GM19025 (cell line): ENCODE measurements around the gene OGFOD3.
"Not testable (repeated sequence)": the region's sequence is repeated elsewhere in the genome, so short reads cannot be mapped to it uniquely, and the experiment has no call there.

ENCODE experiments used
- ATAC-seq: cut with Tn5 transposase; IDR thresholded peaks from one replicate; pipeline ENCODE4 v1.9.1; 2021; ENCODE audit warnings: mild to moderate bottlenecking, low read depth, moderate library complexity; ENCODE audit not compliant: unreplicated experiment

The OGFOD3 gene

DNA sequence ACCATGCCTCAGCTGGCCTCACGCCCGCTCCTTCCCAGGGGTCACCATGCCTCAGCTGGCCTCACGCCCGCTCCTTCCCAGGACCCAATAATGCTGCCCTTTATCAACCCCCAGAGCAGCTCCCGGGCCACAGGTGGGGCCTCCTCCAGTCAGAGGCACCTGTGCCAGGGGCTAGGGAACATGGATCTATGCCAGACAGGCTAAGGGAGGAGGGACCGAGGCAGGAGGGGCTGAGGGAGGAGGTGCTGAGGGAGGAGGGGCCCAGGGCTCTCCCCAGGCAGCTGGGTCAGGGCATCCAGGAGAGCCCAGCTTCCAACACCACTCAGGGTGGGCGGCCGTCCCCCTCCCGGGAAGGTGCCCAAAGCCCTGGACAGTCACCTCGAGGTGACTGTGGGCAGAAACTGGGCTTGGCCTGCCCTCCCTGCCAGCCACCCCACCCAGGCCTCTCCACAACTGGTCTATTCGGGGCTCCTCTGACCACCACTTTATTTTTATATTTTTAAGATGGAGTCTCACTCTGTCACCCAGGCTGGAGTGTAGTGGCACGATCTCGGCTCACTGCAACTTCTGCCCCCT, 27.4 kb downstream of the OGFOD3 start:
- ATAC-seq = no peak

DNA sequence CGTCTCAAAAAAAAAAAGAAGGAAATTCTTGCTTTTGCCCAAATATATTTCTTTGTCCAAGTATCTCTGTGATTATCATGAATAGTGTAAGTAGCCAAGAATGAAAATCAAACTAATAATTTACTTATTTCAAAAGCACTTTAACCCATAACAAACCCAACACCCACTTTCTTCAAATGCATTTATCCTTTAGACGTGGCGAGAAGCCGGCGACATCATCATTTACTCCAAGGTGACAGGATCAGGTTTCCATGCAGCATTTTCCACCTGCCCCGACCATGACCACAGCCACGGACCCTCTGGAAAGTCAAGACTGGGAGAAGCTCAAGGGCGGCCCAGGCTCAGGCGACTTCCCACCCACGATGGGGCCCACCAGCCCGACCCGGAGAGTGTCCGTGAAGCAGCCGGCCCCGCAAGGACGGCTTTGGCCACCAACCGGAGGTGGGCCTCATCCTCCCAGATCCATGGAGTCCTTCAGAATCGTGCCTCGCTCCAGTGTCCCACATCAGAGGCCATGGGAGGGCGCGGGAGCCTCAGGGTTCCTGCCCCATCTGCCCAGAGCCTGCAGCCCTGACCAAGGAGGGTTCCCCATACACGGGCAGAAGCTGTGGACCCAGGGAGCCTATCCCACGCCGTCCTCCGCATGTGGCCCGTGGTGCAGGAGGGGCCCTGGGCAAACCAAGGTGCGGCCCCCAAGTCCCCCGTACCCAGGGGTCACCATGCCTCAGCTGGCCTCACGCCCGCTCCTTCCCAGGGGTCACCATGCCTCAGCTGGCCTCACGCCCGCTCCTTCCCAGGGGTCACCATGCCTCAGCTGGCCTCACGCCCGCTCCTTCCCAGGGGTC, 28.1 kb downstream of the OGFOD3 start:
- no peak for ATAC-seq

DNA sequence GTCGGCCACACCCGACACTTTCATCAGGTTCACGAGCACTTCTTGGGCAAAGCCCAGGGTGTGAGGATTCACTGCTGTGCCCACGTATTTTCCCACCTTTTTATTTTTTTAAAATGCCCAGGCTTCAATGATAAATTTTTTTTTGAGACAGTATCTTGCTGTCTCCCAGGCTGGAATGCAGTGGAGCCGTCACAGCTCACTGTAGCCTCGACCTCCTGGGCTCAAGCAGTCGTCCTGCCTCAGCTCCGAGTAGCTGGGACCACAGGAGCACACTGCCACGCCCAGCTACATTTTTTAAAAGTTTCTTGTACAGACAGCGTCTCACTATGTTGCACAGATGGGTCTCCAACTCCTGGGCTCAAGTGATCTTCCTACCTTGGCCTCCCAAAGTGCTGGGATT, 29.0 kb downstream of the OGFOD3 start:
- ATAC-seq = no peak

DNA sequence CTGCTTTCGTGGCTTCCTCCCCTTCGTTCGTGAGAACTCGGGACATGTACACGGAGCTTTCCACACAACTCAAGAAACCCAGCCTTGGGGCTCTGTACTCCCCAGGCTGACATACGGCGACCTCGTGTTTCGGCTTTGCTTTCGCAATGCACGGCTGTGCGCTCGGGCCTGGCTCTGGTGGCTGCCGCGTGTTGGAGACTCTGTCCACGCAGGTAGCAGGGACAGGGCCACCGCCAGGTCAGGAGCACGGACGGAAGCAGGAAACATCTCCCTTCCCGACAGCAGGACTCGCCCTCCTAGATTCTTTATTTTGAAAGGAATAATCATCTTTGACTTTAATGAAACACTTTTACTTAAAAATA, 29.5 kb downstream of the OGFOD3 start:
- no peak for ATAC-seq

DNA sequence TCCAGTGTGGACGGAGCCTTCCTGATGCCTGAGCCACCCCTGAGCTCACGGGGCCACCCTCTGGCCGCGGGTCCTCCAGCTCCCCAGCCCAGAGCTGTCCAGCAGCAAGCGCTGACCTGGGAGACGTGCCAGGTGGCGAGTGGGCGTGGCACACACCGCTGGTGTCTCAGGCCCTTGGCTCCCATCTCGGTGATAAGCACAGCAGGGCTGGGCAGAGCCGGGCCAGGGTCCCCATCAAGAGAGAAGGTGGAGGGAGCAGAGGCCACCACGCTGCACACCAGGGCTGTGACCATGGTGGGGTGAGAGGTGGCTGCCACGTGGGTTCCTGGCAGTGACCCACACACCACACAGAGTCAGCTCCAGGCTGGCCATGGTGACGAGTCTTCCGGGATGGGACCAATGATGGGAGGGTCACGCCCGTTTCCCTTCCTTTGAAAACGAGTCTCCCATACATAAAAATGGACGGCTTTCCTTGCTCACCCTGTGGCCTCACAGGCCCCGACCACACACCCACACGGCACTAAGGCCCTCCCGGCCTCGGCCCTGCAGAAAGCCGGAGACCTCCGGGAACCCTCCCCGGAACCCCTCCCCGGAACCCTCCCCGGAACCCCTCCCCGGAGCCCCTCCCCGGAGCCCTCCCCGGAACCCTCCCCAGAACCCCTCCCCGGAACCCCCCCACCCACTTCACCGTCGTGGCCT, 30.0 kb downstream of the OGFOD3 start:
- ATAC-seq = no peak

DNA sequence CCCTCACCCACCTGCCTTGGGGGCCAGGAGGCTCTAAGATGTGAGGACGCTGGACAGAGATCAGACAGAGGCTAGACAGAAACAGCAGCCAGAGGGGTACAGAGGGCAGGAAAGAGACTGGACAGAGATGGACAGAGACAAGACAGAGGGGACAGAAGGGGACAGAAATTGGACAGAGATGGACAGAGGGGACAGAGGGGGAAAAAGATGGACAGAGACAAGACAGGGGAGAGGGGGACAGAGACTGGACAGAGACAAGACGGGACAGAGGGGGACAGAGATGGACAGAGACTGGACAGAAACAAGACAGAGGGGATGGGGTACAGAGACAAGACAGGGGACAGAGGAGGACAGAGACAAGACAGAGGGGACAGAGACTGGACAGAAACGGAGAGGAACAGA, 30.7 kb downstream of the OGFOD3 start:
- no peak for ATAC-seq

DNA sequence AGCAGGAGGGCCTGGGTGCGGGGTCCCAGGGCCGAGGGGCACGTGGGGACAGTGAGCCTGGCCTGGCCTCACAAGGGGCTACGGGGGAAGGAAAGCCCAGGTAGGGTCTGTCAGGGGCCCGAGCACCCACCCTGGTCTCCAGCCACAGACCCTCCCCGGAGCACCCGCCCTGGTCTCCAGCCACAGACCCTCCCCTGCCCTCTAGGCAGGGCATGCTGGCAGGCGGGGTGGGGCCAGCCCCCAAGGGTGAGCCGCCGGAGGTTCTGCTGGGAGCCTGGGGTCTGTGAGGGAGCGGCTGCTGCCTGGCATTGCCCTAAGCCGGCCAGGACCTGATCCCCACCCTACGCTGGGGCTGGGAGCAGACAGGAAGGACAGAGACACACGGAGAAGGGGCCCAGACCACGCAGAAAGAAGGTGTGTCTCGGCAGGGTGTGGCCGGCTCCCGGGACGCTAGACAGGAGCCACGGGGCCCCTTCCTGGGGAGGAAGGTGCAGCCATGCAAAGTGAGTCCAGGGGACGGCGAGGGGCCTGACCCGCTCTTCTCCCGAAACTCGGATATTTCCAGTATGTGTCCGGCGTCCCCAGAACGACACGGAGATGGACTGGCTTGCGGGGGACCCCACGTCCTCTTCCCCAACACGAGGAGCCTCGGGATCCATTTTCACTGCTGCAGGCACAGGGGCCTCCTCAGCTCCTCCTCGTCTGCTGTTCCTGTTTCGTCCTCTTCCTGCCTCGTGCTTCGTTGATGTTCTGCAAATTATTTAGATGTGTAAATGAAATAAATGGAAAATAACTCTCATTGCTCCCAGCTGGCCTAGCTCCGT, 31.3 kb downstream of the OGFOD3 start:
- no peak for ATAC-seq

DNA sequence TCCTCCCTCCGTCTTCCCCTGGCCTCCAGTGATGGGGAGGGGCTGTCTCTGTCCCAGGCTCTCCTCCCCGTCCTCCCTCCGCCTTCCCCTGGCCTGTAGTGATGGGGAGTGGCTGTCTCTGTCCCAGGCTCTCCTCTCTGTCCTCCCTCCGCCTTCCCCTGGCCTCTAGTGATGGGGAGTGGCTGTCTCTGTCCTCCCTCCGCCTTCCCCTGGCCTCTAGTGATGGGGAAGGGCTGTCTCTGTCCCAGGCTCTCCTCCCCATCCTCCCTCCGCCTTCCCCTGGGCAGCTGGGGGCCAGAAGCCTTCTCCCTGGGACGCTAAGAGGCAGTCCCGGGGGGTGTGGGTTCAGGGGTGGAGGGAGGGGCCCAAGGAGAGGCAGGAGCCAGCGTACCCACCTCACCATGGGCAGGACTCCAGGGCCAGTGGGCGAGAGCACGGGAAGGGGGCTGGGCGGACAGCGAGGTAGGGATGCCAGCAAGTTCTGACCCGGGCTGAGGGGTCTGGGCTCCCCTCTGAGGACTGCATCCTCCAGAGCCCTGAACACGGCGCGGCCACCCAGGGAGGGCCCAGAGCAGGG, 32.0 kb downstream of the OGFOD3 start:
- ATAC-seq = no peak

DNA sequence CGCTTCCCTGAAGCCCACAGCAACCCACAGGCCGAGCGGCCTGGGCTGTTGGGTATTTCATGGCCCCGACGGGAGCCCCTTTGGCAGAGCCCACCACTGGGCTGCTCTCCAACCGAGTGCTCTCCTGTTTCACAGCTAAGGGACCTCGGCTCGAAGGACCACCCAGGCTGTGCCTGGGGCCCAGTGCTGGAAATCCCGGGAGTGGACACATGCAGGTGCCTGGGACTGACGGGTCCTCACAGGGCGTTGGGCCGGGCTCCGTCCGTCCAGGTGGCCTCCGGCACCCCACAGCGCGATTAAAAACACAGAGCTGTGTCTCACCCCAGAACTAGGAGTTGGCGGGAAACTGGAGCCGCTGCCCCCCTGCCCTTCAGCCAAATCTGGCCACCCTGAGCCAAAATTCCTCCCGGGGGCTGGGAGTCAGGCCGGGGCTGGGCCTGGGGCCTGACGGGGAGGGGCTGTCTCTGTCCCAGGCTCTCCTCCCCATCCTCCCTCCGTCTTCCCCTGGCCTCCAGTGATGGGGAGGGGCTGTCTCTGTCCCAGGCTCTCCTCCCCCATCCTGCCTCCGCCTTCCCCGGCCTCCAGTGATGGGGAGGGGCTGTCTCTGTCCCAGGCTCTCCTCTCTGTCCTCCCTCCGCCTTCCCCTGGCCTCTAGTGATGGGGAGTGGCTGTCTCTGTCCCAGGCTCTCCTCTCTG, 32.7 kb downstream of the OGFOD3 start:
- ATAC-seq = no peak

DNA sequence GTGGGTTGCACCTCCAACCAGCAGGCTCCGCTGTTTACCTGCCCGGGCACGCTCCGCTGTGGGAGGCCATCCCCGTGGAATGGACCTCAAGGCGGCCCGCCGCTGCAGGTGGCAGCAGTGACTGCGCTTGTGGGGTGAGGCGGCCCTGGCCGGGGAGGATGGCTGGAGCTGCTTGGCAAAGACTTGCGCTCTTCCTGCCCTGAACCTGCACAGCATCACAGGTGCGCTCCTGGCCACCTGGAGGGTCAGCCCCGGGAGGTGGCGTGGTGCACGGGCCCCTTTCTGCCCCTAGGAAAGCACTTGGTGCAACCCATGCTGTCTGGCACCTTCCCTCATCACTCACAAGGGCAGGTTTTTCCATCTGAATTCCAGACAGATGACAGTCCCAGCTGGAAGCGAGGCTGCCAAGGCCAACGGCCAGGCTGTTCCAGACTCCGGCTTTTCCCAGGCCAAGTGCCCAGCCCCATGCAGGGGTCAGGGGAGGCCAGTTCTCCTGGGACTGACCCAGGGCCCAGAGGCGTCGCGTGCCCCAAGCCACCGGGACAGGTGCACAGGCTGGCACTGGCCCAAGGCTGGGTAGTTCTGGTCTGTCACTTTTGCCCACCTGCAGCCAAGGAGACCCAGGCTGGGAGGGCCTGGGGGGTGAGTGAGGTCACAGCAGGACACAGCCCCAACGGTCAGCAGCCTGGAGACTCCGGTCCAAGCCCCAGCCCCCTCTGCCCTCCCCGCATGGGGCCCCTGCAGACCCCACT, 33.5 kb downstream of the OGFOD3 start:
- no peak for ATAC-seq

DNA sequence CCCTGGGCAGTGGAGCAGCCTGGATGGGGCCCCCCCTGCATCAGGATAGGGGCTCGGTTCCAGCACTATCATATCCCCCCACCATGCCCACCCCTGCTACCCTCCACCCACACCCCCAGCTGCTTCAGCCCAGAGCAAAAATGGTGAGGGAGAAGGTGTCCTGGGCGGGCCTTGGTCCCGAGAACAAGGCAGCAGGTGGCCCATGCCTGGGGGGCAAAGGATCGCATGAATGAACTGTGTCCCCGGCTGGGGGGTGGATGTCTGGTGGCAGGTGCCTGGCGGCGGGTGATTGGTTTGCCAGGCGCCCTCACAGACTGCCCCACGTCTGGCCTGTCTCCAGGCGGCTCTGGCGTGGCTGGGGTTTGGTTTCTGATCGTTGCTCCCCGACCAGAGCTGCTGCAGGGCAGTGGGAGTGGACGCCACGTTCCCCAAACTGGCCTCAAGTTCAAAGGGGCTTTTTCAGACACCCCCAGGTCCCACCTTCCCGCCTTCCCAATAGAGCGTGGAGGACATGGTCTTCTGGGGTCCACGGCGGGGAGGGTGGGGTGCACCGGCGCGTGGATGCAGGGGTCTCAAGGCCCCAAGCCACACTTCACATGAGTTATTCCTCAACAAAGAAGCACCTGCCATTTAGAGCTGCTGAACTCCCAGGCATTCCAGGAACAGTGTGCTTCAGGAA, 34.2 kb downstream of the OGFOD3 start:
- no peak for ATAC-seq

DNA sequence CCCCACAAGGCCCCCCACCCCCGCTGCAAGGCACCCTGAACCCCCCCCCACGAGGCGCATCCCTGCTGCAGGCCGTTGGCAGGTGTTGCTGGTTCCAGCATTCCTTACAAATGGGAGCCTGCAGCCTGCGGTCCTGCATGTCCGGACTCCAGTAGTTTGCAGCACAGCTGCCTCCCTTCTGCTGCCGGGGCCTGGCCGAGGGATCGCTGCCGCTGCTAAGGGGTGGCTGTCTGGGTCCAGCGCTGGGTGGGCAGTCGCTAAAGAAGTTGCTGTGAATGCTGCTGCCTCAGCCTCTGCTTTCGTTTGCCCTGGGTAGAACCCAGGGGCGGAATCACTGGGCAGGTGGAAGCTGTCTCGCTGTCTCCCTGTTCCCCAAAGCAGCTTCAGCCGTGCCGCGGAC, 35.0 kb downstream of the OGFOD3 start:
- no peak for ATAC-seq

DNA sequence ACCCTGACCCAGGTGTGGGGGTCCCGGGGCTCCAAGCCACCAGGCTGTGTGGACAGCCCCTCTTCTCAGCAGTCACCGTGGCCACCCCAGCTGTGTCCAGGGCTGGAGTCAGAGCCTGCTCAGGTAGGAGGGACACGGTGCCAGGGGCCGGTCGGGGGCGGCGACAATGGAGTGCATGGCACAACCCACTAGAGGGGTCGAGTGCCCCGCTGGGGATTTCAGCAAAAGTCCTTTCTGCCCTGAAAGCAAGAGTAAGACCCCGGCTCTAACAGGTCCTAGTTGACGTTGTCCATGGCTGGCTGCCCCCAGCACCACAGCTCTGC, 35.5 kb downstream of the OGFOD3 start:
- no peak for ATAC-seq

DNA sequence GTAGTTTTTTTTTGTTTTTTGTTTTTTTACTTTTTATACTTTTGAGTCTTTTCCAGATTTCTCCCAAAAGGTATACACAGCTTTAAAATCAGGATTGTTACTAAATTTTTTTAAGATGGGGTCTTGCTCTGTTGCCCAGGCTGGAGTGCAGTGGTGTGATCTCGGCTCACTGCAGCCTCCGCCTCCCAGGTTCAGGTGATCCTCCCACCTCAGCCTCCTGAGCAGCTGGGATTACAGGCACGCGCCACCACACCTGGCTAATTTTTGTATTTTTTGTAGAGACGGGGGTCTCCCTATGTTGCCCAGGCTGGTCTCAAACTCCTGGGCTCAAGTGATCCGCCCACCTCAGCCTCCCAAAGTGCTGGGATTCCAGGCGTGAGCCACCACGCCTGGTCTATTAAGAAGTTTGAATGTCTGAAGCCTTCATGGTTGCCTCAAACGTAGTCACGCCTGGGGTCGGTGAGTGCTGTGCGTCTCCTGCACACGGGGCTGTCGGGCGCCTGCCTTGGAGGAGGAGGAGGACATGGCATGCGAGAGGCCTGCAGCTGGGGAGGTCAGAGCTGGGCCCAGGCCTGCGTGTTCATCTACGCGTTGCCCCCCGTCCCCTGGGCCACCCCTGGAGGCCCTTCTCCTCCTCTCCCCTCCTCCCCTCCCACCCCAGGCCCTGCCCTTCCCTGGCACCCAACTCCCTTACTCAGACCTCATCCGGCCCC, 36.0 kb downstream of the OGFOD3 start:
- ATAC-seq = not testable (repeated sequence)

DNA sequence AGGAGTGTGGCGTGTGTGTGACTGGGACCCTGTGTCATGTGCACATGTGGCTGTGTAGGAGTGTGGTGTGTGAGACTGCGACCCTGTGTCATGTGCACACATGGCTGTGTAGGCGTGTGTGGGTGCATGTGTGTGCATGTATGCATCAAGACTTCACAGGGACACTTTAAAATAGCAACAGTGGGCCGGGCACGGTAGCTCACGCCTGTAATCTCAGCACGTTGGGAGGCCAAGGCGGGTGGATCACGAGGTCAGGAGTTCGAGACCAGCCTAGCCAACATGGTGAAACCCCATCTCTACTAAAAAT, 36.7 kb downstream of the OGFOD3 start:
- ATAC-seq = not testable (repeated sequence)

DNA sequence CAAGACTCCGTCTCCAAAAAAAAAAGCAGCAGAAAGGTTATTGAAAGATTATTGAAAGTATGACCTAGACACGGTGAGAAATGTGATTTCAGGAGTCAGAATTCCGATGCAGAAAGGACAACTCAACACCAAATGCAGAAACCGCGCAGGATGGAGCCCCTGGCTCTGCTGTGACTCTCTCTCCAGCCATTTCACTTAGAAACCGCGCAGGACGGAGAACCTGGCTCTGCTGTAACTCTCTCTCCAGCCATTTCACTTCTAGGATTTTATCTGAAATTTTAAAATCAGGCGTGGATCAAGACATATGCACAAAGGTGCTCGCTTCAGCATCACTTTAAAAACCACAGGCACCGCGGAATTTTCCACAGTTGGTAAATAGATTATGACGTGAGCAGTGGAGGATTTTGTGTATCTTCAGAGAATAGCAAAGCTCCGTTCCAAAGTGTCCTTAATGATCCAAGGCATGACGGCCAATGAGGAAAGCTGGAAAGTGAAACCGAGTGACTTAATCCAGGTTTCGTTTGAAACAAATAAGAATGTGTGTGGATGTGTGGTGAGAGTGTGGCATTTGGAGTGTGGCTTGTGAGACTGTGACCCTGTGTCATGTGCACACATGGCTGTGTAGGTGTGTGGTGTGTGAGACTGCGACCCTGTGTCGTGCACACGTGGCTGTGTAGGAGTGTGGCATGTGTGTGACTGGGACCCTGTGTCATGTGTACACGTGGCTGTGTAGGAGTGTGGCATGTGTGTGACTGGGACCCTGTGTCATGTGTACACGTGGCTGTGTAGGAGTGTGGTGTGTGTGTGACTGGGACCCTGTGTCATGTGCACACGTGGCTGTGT, 37.3 kb downstream of the OGFOD3 start:
- no peak for ATAC-seq

DNA sequence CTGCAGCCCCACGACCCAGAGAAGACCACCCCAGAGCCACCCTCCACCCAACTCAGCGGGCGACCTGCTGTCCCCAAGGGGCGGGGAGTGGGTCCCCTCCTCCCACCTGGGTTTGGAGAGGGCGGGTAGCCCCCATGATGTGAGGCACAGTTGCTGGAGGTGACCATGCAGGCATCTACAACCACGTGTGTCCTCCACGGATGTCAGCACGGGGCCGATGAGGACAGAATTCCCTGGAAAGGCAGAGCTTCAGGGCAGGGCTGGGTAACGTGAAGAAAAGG, 39.7 kb downstream of the OGFOD3 start:
- ATAC-seq = no peak
